B cell (primary cell): ENCODE measurements around the gene TPSAB1. TPM values are rescaled to one million over a fixed set of nuclear protein-coding genes. Genes with fewer than 3 reads are reported as not detected.

Experiments
- ATAC-seq: fragments of 200-7000 bp; cut with Tn5 transposase; one replicate; pipeline ENCODE4 v1.10.0; 2021; ENCODE audit warnings: low read depth, mild to moderate bottlenecking, moderate number of reproducible peaks, moderate library complexity
- CTCF ChIA-PET: fragments of 350-600 bp; sonication (Branson Sonifier 250); formaldehyde crosslinking; loops from one replicate; lab custom pipeline; 2021; ENCODE audit warnings: antibody characterized with exemption, inconsistent platforms; lab: Charles Lee
- POLR2A ChIA-PET: fragments of 350-600 bp; sonication (Branson Sonifier 250); formaldehyde crosslinking; loops from one replicate; lab custom pipeline; 2021; ENCODE audit warnings: antibody characterized with exemption; lab: Charles Lee
- DNase-seq: peaks from one replicate; pipeline ENCODE4 v3.0.0; 2013
- H2AFZ ChIP-seq: 2 replicates; pipeline ENCODE4 v1.6.1; 2012; ENCODE audit warnings: mild to moderate bottlenecking, low read depth, low read length; ENCODE audit not compliant: insufficient read depth, poor library complexity, severe bottlenecking
- H3K27ac ChIP-seq, 2 donors: 1 replicate in 1 of 2; 2 replicates in 1 of 2; pipeline ENCODE4 v1.5.1; 2012 to 2013; ENCODE audit warnings: low read length in 2 of 2, mild to moderate bottlenecking in 2 of 2, moderate library complexity in 1 of 2
- H3K27me3 ChIP-seq, 4 experiments: fragments of 200-600 bp in 1 of 4; sonication (generic) in 1 of 4; replicated peaks in 1 of 4; 1 replicate in 2 of 4; 2 replicates in 2 of 4; pipeline versions ENCODE4 v1.6.1 to v1.7.0; 2013 to 2016; ENCODE audit warnings: low read length in 3 of 4, mild to moderate bottlenecking in 2 of 4, mixed read lengths in 1 of 4, moderate library complexity in 1 of 4; ENCODE audit not compliant: insufficient read depth in 4 of 4, control insufficient read depth in 3 of 4; ENCODE audit errors: control extremely low read depth in 1 of 4
- H3K36me3 ChIP-seq, 2 experiments: replicated peaks in 1 of 2; 1 replicate in 1 of 2; 2 replicates in 1 of 2; pipeline versions ENCODE4 v1.6.1 to v1.7.1; 2013; ENCODE audit warnings: low read length in 1 of 2; ENCODE audit not compliant: insufficient read depth in 2 of 2, control insufficient read depth in 1 of 2; ENCODE audit errors: control extremely low read depth in 1 of 2, extremely low read depth in 1 of 2
- H3K4me1 ChIP-seq, 2 donors: fragments of 200-600 bp in 1 of 2; sonication (generic) in 1 of 2; 1 replicate in 1 of 2; 2 replicates in 1 of 2; pipeline versions ENCODE4 v1.5.1 to v1.6.1; 2013 to 2017; ENCODE audit warnings: low read length in 2 of 2; ENCODE audit not compliant: control insufficient read depth in 2 of 2, insufficient read depth in 2 of 2
- H3K4me2 ChIP-seq: replicated peaks from 2 replicates; pipeline ENCODE3; 2012; ENCODE audit warnings: mild to moderate bottlenecking, low read depth, low read length; ENCODE audit not compliant: poor library complexity, severe bottlenecking
- H3K4me3 ChIP-seq, 5 experiments: fragments of 200-600 bp in 1 of 5; sonication (generic) in 1 of 5; 1 replicate in 3 of 5; 2 replicates in 2 of 5; pipeline versions ENCODE4 v1.5.1 to v1.7.0; 2011 to 2016; ENCODE audit warnings: low read length in 4 of 5, mild to moderate bottlenecking in 4 of 5, low read depth in 2 of 5, control low read depth in 1 of 5, moderate library complexity in 1 of 5; ENCODE audit not compliant: insufficient read depth in 1 of 5; ENCODE audit errors: control extremely low read depth in 1 of 5, extremely low read depth in 1 of 5
- H3K79me2 ChIP-seq: fragments of 200-600 bp; sonication (generic); one replicate; pipeline ENCODE4 v1.6.0; 2016; ENCODE audit warnings: low read length; ENCODE audit not compliant: control insufficient read depth, insufficient read depth
- H3K9ac ChIP-seq: fragments of 200-600 bp; sonication (generic); 2 replicates; pipeline ENCODE4 v1.6.1; 2017; ENCODE audit warnings: mild to moderate bottlenecking, low read length, moderate library complexity
- H3K9me3 ChIP-seq, 3 donors: one replicate each; pipeline versions ENCODE4 v1.6.1 to v1.7.1; 2013; ENCODE audit warnings: low read length in 2 of 3; ENCODE audit not compliant: control insufficient read depth in 2 of 3, insufficient read depth in 1 of 3; ENCODE audit errors: control extremely low read depth in 1 of 3
- H4K20me1 ChIP-seq: 2 replicates; pipeline ENCODE4 v1.6.0; 2012; ENCODE audit warnings: mild to moderate bottlenecking, low read length; ENCODE audit not compliant: insufficient read depth, control insufficient read depth, poor library complexity, severe bottlenecking
- H3K27ac Mint-ChIP-seq: one replicate; pipeline ENCODE4 v1.8.0; 2021; ENCODE audit warnings: mixed read lengths
- H3K27me3 Mint-ChIP-seq: one replicate; pipeline ENCODE4 v1.8.0; 2021; ENCODE audit warnings: mixed read lengths
- H3K4me1 Mint-ChIP-seq: one replicate; pipeline ENCODE4 v1.8.0; 2021; ENCODE audit warnings: mixed read lengths
- H3K4me3 Mint-ChIP-seq: one replicate; pipeline ENCODE4 v1.8.0; 2021; ENCODE audit warnings: mixed read lengths
- H3K9me3 Mint-ChIP-seq: one replicate; pipeline ENCODE4 v1.8.0; 2022; ENCODE audit warnings: mixed read lengths; ENCODE audit not compliant: insufficient read depth
- EZH2 ChIP-seq: IDR thresholded peaks from 2 replicates; pipeline ENCODE4 v1.6.1; 2012; ENCODE audit warnings: borderline replicate concordance, low read depth, mild to moderate bottlenecking, moderate library complexity, low read length; ENCODE audit not compliant: insufficient read depth, poor library complexity, severe bottlenecking
- WGBS: methylation state at CpG from one replicate; pipeline ENCODE4 v1.1.5; 2013; ENCODE audit warnings: missing lambda C conversion rate; ENCODE audit not compliant: insufficient coverage; 5-methylcytosine and 5-hydroxymethylcytosine counted together
- intact Hi-C: fragments of 100-400 bp; cut with micrococcal nuclease; formaldehyde crosslinking; loops from one replicate; pipeline ENCODE4 v1.10.0; 2022
- polyA plus RNA-seq: library from polyadenylated mRNA; depleted of rRNA; stranded (reverse); fragments of >200 nt; gene quantifications from 2 replicates; pipeline ENCODE4 v1.2.3, GENCODE V29; 2012
- total RNA-seq, 2 donors: library from RNA; stranded (reverse); fragments of 120-200 nt in 1 of 2; gene quantifications; 1 replicate in 1 of 2; 2 replicates in 1 of 2; pipeline versions ENCODE4 v1.2.3 to v1.2.4, GENCODE V29; 2013 to 2022
- TF ChIP-seq, protein P1 (sequence below): fragments of 200-600 bp; IDR thresholded peaks from one replicate; pipeline ENCODE4 v1.8.0; 2022; ENCODE audit warnings: antibody characterized with exemption, mild to moderate bottlenecking

TPSAB1 gene
- total and polyA plus RNA-seq, 2 donors (not counting 1 experiment from before 2014, with no cell fraction given) = not detected

GRCh38 chr16:1274767-1275166 lies 34.3 kb downstream of the TPSAB1 start:
- intact Hi-C loops = no loop called here
- ChIA-PET CTCF (no interaction called here), POLR2A (no interaction called here)

DNA sequence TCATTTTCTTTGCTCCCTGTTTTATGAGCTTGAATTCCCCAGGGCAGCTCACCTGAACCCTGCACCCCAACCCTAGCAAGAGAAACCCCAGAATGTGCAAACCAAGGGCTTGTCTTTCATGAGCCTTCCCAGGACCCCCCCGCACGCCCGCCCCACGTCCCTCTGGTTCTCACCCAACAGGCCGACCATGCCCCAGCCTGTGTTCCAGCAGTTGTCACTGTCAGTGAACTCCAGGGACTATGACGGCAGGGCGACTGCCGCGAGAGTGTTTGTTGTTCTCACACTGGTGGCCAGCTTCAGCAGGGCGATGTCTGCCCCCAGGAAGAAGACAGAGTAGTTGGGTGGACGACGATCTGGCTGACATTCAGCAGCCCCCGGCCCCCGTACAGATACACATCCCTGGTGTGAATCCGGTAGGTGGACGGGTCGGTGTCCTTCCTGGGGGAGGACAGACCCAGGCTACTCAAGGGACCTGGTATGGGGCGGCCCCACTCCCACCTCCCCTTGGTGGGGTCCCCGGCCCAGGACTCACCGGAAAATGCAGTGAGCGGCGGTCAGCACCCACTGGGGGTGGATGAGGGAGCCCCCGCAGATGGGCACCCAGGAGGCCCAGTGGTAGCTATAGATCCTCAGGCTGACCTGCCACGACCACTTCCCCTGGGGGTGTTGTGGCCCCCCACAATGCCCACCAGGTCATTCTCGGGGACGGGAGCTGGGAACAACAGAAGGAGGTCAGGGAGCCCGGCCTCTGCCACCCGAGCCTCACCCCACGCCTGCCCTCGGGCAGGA lies 35.5 kb downstream of the TPSAB1 start:
- intact Hi-C loops = no loop called here
- no peak overlapping the region for H2AFZ ChIP-seq
- H3K27ac ChIP-seq = no peak overlapping the region
- ChIA-PET POLR2A (no interaction called here), CTCF (no interaction called here)
- no peaks in the 10 kb centered on the region for H4K20me1 ChIP-seq
- no peak overlapping the region for H3K4me3 ChIP-seq
- H3K4me1 ChIP-seq = peaks cover 0 to 4% of the 10 kb centered on the region in 2 donors
- no peaks in the 10 kb centered on the region for H3K79me2 ChIP-seq
- 81% methylated on average over 29 of the region's 30 CpGs for WGBS
- H3K9me3 Mint-ChIP-seq = no peaks in the 10 kb centered on the region
- ATAC-seq (no peak), DNase-seq (no peak)
- TF ChIP-seq EZH2 = no peak
- TF ChIP-seq, protein P1, sequence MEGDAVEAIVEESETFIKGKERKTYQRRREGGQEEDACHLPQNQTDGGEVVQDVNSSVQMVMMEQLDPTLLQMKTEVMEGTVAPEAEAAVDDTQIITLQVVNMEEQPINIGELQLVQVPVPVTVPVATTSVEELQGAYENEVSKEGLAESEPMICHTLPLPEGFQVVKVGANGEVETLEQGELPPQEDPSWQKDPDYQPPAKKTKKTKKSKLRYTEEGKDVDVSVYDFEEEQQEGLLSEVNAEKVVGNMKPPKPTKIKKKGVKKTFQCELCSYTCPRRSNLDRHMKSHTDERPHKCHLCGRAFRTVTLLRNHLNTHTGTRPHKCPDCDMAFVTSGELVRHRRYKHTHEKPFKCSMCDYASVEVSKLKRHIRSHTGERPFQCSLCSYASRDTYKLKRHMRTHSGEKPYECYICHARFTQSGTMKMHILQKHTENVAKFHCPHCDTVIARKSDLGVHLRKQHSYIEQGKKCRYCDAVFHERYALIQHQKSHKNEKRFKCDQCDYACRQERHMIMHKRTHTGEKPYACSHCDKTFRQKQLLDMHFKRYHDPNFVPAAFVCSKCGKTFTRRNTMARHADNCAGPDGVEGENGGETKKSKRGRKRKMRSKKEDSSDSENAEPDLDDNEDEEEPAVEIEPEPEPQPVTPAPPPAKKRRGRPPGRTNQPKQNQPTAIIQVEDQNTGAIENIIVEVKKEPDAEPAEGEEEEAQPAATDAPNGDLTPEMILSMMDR = no peak
- H3K4me2 ChIP-seq = no peak overlapping the region
- no peaks in the 10 kb centered on the region for H3K4me1 Mint-ChIP-seq
- no peak overlapping the region for H3K9ac ChIP-seq
- no peak overlapping the region for H3K4me3 Mint-ChIP-seq
- no peak overlapping the region for H3K27ac Mint-ChIP-seq
- no peaks in the 10 kb centered on the region for H3K36me3 ChIP-seq
- no peaks in the 10 kb centered on the region for H3K9me3 ChIP-seq
- H3K27me3 ChIP-seq = peaks cover 0 to 24% (median 1%) of the 10 kb centered on the region in 4 experiments
- H3K27me3 Mint-ChIP-seq = peaks cover 16% of the 10 kb centered on the region

More at GRCh38 chr16:1274767-1275166, 34.3 kb downstream of the TPSAB1 start:
- Histone ChIP-seq H3K4me1 (peaks cover 0 to 4% of the 10 kb centered on the region in 2 donors), H3K9me3 (no peaks in the 10 kb centered on the region), H2AFZ (no peak overlapping the region), H3K27ac (no peak overlapping the region), H4K20me1 (no peaks in the 10 kb centered on the region), H3K4me3 (no peak overlapping the region), H3K36me3 (no peaks in the 10 kb centered on the region), H3K79me2 (no peaks in the 10 kb centered on the region), H3K4me2 (no peak overlapping the region), H3K27me3 (peaks cover 0 to 24% (median 2%) of the 10 kb centered on the region in 4 experiments), H3K9ac (no peak overlapping the region)
- no peak overlapping the region for H3K4me3 Mint-ChIP-seq
- TF ChIP-seq, protein P1 = no peak
- TF ChIP-seq EZH2 = no peak
- ATAC-seq = no peak
- H3K9me3 Mint-ChIP-seq = no peaks in the 10 kb centered on the region
- H3K4me1 Mint-ChIP-seq = no peaks in the 10 kb centered on the region
- WGBS = 100% methylated on average over 1 of the region's 7 CpGs
- no peak overlapping the region for H3K27ac Mint-ChIP-seq
- DNase-seq = no peak
- peaks cover 25% of the 10 kb centered on the region for H3K27me3 Mint-ChIP-seq
